Liver (tissue), 9 donors: Measurements from ENCODE around the gene ALDH1B1. TPM values are rescaled to one million over a fixed set of nuclear protein-coding genes. Genes with fewer than 3 reads are reported as not detected.

ENCODE experiments used
- DNase-seq: peaks from one replicate; pipeline ENCODE4 v3.0.0-alpha.2; 2017; ENCODE audit warnings: low spot score
- H3K27ac ChIP-seq, 2 donors: one replicate each; pipeline ENCODE4 v1.7.0; 2013; ENCODE audit warnings: inconsistent platforms in 2 of 2, low read length in 2 of 2, control low read depth in 1 of 2, low read depth in 1 of 2, mild to moderate bottlenecking in 1 of 2
- H3K27me3 ChIP-seq, 4 donors: one replicate each; pipeline versions ENCODE4 v1.6.1 to v1.7.0; 2013; ENCODE audit warnings: low read length in 3 of 4, inconsistent platforms in 1 of 4, mild to moderate bottlenecking in 1 of 4, moderate library complexity in 1 of 4; ENCODE audit not compliant: control insufficient read depth in 4 of 4, insufficient read depth in 4 of 4
- H3K36me3 ChIP-seq, 4 donors: one replicate each; pipeline versions ENCODE4 v1.6.1 to v1.7.0; 2013; ENCODE audit warnings: low read length in 3 of 4, mild to moderate bottlenecking in 3 of 4, low read depth in 1 of 4, moderate library complexity in 1 of 4; ENCODE audit not compliant: control insufficient read depth in 4 of 4, insufficient read depth in 3 of 4
- H3K4me1 ChIP-seq, 4 donors: one replicate each; pipeline versions ENCODE4 v1.6.1 to v1.7.0; 2013; ENCODE audit warnings: low read length in 3 of 4, mild to moderate bottlenecking in 3 of 4, moderate library complexity in 1 of 4; ENCODE audit not compliant: control insufficient read depth in 4 of 4, insufficient read depth in 4 of 4
- H3K4me3 ChIP-seq, 3 donors: one replicate each; pipeline versions ENCODE4 v1.6.1 to v1.7.0; 2013; ENCODE audit warnings: low read length in 3 of 3, control low read depth in 1 of 3, low read depth in 1 of 3, mild to moderate bottlenecking in 1 of 3
- H3K9ac ChIP-seq, 2 donors: one replicate each; pipeline ENCODE4 v1.7.0; 2013; ENCODE audit warnings: low read length in 2 of 2, mild to moderate bottlenecking in 2 of 2, moderate library complexity in 2 of 2, control low read depth in 1 of 2, low read depth in 1 of 2
- H3K9me3 ChIP-seq, 4 donors: one replicate each; pipeline versions ENCODE4 v1.6.1 to v1.7.0; 2013; ENCODE audit warnings: low read length in 3 of 4; ENCODE audit not compliant: control insufficient read depth in 4 of 4
- ATF3 ChIP-seq: IDR thresholded peaks from 2 replicates; pipeline ENCODE4 v1.6.1; 2016; ENCODE audit warnings: antibody characterized with exemption
- CTCF ChIP-seq: fragments of 150-350 bp; IDR thresholded peaks from 2 replicates; pipeline ENCODE4 v1.5.1; 2017; ENCODE audit warnings: improper control_type of control experiment, low read depth, low read length; ENCODE audit not compliant: missing input control
- EGR1 ChIP-seq, 2 donors: IDR thresholded peaks; 2 replicates each; pipeline ENCODE4 v1.6.1; 2016 to 2018; ENCODE audit warnings: antibody characterized with exemption in 2 of 2, low read depth in 2 of 2
- FOXA1 ChIP-seq: IDR thresholded peaks from 2 replicates; pipeline ENCODE4 v1.6.1; 2016; ENCODE audit warnings: antibody characterized with exemption
- FOXA2 ChIP-seq: IDR thresholded peaks from 2 replicates; pipeline ENCODE4 v1.6.1; 2016; ENCODE audit warnings: antibody characterized with exemption
- GABPA ChIP-seq, 2 donors: IDR thresholded peaks in 1 of 2; conservative IDR thresholded peaks in 1 of 2; 2 replicates each; pipeline ENCODE4 v1.6.1; 2016; ENCODE audit warnings: antibody characterized with exemption in 2 of 2, mild to moderate bottlenecking in 1 of 2, moderate library complexity in 1 of 2
- HNF4A ChIP-seq, 2 donors: conservative IDR thresholded peaks; 2 replicates each; pipeline ENCODE4 v1.6.1; 2016; ENCODE audit warnings: antibody characterized with exemption in 2 of 2, mild to moderate bottlenecking in 2 of 2
- HNF4G ChIP-seq: IDR thresholded peaks from 2 replicates; pipeline ENCODE4 v1.6.1; 2016; ENCODE audit warnings: antibody characterized with exemption
- MAX ChIP-seq: IDR thresholded peaks from 2 replicates; pipeline ENCODE4 v1.6.1; 2016; ENCODE audit warnings: antibody characterized with exemption
- RAD21 ChIP-seq, 2 donors: IDR thresholded peaks; 2 replicates each; pipeline ENCODE4 v1.6.1; 2016; ENCODE audit warnings: antibody characterized with exemption in 2 of 2, mild to moderate bottlenecking in 2 of 2
- REST ChIP-seq: IDR thresholded peaks from 2 replicates; pipeline ENCODE4 v1.6.1; 2016; ENCODE audit warnings: antibody characterized with exemption, mild to moderate bottlenecking
- RXRA ChIP-seq, 2 donors: IDR thresholded peaks; 2 replicates each; pipeline ENCODE4 v1.6.1; 2017 to 2018; ENCODE audit warnings: antibody characterized with exemption in 2 of 2, mild to moderate bottlenecking in 1 of 2
- SP1 ChIP-seq: IDR thresholded peaks from 2 replicates; pipeline ENCODE4 v1.6.1; 2018; ENCODE audit warnings: antibody characterized with exemption, mild to moderate bottlenecking
- TAF1 ChIP-seq: conservative IDR thresholded peaks from 2 replicates; pipeline ENCODE4 v1.6.1; 2016; ENCODE audit warnings: antibody characterized with exemption, mild to moderate bottlenecking
- YY1 ChIP-seq: IDR thresholded peaks from 2 replicates; pipeline ENCODE4 v1.6.1; 2016; ENCODE audit warnings: antibody characterized with exemption, mild to moderate bottlenecking
- ZBTB33 ChIP-seq: IDR thresholded peaks from 2 replicates; pipeline ENCODE4 v1.6.1; 2016; ENCODE audit warnings: antibody characterized with exemption
- WGBS: extraction: QIAGEN DNeasy Blood & Tissue Kit; methylation state at CpG from one replicate; pipeline ENCODE4 v1.1.7; 2013; 5-methylcytosine and 5-hydroxymethylcytosine counted together
- polyA plus RNA-seq, 2 donors: library from polyadenylated mRNA; stranded (reverse) in 1 of 2; unstranded in 1 of 2; fragments of 200-250 nt in 1 of 2; fragments of >200 nt in 1 of 2; fragmentation: Nextera tagmentation in 1 of 2; extraction: Ambion mirVana in 1 of 2; gene quantifications; one replicate each; pipeline versions ENCODE4 v1.2.1 to v1.2.3, GENCODE V29; 2013 to 2015
- total RNA-seq, 2 donors: library from RNA; depleted of rRNA; stranded (reverse); fragments of >200 nt; gene quantifications; one replicate each; pipeline ENCODE4 v1.2.3, GENCODE V29; 2014
- donor health status: healthy.
- donor health status: healthy.
- donor health status: healthy.
- donor health status: healthy.
- donor health status: healthy.

The ALDH1B1 gene
- total and polyA plus RNA-seq, 4 donors: 18.9 to 73.9 (median 52.6) TPM

- no peak for DNase-seq
- peaks cover 0 to 13% (median 7%) of the 10 kb centered on the region in 4 donors for H3K4me1 ChIP-seq
- TF ChIP-seq FOXA1: no peak
- no peak for TF ChIP-seq SP1
- TF ChIP-seq HNF4G: no peak
- TF ChIP-seq HNF4A (conservative IDR thresholded peaks at IDR 0.05): no peak
- no peak for TF ChIP-seq CTCF
- TF ChIP-seq EGR1 (IDR thresholded peaks at IDR 0.05; ENCODE audit: low read depth in 2 of 2): no peak
- no peak for TF ChIP-seq RAD21 (IDR thresholded peaks at IDR 0.05)
- TF ChIP-seq RXRA (IDR thresholded peaks at IDR 0.05): no peak
- no peak for TF ChIP-seq FOXA2
- TF ChIP-seq REST: no peak
- no peak for TF ChIP-seq YY1
- TF ChIP-seq ZBTB33: no peak
- no peak for TF ChIP-seq ATF3
- TF ChIP-seq GABPA (IDR thresholded peaks at IDR 0.05 in 1 of 2, conservative IDR thresholded peaks at IDR 0.05 in 1 of 2): no peak
Measured at GRCh38 chr9:38434365-38434764, 41.9 kb downstream of the ALDH1B1 start.

GRCh38 chr9:38434853-38435252 is 42.4 kb downstream of the ALDH1B1 start:
- Histone ChIP-seq H3K9me3 (no peaks in the 10 kb centered on the region), H3K9ac (no peak overlapping the region), H3K27me3 (no peaks in the 10 kb centered on the region), H3K36me3 (no peaks in the 10 kb centered on the region), H3K4me1 (peaks cover 0 to 13% (median 7%) of the 10 kb centered on the region in 4 donors), H3K27ac (no peak overlapping the region), H3K4me3 (no peak overlapping the region)
- 76% methylated on average over 3 of the region's 3 CpGs for WGBS
- no peak for DNase-seq
- TF ChIP-seq TAF1 (no peak), MAX (no peak), GABPA (IDR thresholded peaks at IDR 0.05 in 1 of 2, conservative IDR thresholded peaks at IDR 0.05 in 1 of 2) (no peak), FOXA2 (no peak)

More at GRCh38 chr9:38434365-38434764, 41.9 kb downstream of the ALDH1B1 start:
- no peak overlapping the region for H3K27ac ChIP-seq
- no peak overlapping the region for H3K4me3 ChIP-seq
- H3K36me3 ChIP-seq: no peaks in the 10 kb centered on the region
- no peaks in the 10 kb centered on the region for H3K9me3 ChIP-seq
- H3K27me3 ChIP-seq: no peaks in the 10 kb centered on the region
- WGBS: 69% methylated on average over 3 of the region's 3 CpGs
- H3K9ac ChIP-seq: no peak overlapping the region
